ENCODE results near the gene SLC27A1.

The SLC27A1 gene

DNA sequence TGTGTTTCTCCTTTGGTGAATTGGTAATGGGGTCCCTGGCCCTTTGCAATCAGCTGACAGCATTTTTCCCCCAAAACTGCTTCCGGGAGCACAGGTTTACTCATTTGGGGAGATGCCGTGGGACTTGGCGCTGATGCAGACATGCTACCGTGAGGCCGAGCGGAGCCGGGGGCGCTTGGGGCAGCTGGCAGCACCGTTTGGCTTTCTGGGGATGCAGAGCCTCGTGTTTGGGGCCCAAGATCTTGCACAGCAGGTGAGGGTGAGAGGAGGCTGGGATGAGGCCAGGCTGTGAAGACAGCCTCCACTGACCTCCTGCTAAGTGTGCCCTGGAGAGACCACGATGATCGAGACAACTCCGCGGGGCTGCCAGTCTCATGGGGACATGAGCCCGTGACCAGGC, 71.7 kb downstream of the SLC27A1 start:
- no peak for TF ChIP-seq CTCF (IDR thresholded peaks at IDR 0.05; ENCODE audit: insufficient read depth, low read depth, low read length, missing control alignments)
- no peak for DNase-seq (ENCODE audit: low read depth)
- H3K4me3 ChIP-seq (ENCODE audit: low read length): no peak overlapping the region

DNA sequence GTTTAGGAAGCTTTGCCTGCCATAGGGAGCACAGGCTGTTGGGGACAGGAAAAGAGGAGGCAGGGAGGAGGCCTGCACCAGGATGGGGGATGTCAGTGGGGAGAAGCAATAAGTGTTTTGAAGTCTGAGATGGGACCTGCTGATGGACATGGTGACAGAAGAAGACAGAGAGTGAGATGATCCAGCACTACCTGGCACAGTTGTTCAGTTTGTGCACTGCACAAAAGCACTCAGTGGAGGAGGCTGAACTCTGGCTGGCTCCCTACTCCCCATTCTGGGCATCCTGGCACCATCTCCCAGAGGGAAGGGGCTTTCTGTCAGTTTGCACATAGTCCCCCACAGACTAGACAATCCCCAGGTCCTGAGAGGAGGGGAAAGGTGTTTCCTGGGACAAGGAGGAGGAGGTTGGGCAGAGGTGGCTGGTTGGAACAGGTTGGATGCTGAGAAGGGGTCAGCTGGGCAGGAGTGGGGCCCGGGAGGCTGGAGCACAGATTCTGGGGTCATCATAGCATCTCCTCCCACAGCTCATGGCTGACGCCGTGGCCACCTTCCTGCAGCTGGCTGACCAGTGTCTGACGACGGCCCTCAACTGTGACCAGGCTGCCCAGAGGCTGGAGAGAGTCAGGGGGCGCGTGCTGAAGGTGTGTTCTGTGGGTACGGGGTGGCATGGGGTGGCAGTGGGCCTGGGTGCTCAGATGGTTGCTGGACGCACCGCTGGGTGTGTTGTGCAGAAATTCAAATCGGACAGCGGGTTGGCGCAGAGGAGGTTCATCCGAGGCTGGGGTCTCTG, 72.7 kb downstream of the SLC27A1 start:
- TF ChIP-seq CTCF (IDR thresholded peaks at IDR 0.05; ENCODE audit: insufficient read depth, low read depth, low read length, missing control alignments): no peak
- H3K4me3 ChIP-seq (ENCODE audit: low read length): no peak overlapping the region
- DNase-seq (ENCODE audit: low read depth): no peak

GRCh38 chr19:17543986-17544385, 73.7 kb downstream of the SLC27A1 start:
- DNase-seq (ENCODE audit: low read depth): no peak
- no peak overlapping the region for H3K4me3 ChIP-seq (ENCODE audit: low read length)

DNA sequence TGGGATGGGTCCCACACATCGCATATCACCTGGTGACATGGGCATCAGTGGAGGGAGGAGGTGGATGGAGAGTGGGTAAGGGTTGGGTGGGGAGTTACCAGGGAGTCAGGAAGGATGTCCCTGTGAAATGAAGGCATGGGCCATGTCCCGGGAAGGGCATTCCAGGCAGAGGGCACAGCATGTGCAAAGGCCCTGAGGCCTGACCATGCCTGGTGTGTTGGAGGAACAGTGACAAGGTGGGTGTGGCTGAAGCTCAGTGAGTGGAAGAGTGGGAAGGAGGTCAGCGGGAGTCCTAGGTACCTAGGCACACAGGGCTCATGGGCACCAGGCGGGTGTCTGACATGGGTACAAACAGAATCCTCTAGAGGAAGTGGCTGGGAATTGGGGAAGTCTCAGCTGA, 74.1 kb downstream of the SLC27A1 start:
- H3K4me3 ChIP-seq (ENCODE audit: low read length): no peak overlapping the region
- DNase-seq (ENCODE audit: low read depth): no peak
- TF ChIP-seq CTCF (IDR thresholded peaks at IDR 0.05; ENCODE audit: insufficient read depth, low read depth, low read length, missing control alignments): no peak

More at GRCh38 chr19:17543986-17544385, 73.7 kb downstream of the SLC27A1 start:
- no peak for TF ChIP-seq CTCF (IDR thresholded peaks at IDR 0.05; ENCODE audit: insufficient read depth, low read depth, low read length, missing control alignments)

- DNase-seq (ENCODE audit: low read depth): no peak
- no peak overlapping the region for H3K4me3 ChIP-seq (ENCODE audit: low read length)
- TF ChIP-seq CTCF (IDR thresholded peaks at IDR 0.05; ENCODE audit: insufficient read depth, low read depth, low read length, missing control alignments): no peak
Observed at GRCh38 chr19:17548145-17548544, 77.8 kb downstream of the SLC27A1 start.

DNA sequence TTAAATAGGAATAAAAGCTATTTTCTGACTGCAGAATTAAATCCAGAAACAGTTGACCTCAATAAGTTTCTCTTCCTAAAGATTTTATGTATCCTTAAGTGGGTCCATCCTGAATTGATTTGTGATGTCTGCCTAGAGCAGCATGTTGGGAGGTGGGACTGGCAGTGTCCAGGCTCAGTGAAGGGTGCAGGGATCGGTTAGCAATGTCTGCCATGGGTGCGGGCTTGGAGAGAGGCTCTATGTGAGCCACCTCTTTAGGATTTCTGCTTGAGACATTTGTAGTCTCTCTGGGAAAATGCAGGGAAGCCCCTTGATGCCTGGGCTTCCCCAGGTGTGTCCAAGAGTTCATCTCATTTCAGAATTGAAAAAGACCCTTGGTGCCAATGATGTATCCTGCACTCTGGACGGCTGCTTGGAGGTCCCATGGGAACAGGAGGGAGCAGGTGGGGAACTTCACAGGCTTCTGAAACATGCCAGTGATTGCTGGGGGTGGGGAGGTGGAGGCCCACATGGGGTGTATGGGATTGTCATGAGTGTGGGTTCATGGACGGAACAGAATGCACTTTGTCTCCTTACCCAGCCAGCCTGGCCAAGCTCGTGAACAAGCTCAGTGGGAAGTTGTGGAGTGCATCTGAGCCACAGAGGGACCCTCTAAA, 78.9 kb downstream of the SLC27A1 start:
- no peak for DNase-seq (ENCODE audit: low read depth)
- TF ChIP-seq CTCF (IDR thresholded peaks at IDR 0.05; ENCODE audit: insufficient read depth, low read depth, low read length, missing control alignments): no peak
- no peak overlapping the region for H3K4me3 ChIP-seq (ENCODE audit: low read length)

All from epithelial cell of esophagus (primary cell).